ENCODE data around the gene BLTP3A.
A peak's percentile ranks its signal among the peaks of the same experiment; 100 is the strongest.
"Not testable (repeated sequence)": the region's sequence is repeated elsewhere in the genome, so short reads cannot be mapped to it uniquely, and the experiment has no call there.

BLTP3A gene

DNA sequence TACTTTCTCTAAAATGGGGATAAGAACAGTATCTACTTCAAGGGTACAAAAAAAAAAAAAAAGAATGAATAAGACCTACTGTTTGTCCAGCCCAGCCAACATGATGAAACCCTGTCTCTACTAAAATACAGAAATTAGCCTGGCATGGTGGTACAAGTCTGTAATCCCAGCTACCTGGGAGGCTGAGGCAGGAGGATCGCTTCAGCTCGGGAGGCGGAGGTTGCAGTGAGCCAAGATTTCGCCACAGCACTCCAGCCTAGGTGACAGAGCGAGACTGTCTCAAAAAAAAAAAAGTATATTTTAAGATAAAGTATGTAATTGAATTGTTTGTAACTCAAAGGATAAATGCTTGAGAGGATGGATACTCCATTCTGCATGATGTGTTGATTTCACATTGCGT is 2.0 kb downstream of the BLTP3A start:
- no peak for DNase-seq

DNA sequence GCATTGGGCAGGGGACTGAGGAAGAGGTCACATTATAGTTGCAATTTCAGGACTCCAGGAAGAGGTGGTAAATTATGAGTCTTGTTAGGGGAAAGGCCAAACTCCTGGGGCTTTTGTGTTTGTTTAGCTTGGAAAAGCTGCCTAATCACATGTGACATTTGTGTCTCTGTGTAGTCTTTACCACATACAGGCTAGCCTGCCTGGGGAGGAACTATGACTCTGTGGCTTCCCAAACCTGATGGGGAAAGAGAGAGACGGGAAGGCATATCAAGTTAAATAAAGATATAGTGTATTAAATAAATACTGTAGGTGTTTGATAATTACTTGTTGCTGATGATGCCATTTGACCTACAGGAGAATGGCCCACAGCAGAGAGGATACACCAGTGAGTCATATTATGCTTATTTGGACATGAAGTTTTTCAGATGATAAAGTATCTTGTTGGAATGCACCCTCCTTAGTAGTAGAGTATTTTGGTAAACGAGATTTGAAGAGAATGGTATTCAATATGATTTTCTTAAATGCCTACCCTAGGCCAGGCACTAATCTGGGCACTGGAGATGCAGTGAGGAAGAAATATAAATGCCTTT is 4.0 kb downstream of the BLTP3A start:
- no peak for DNase-seq

DNA sequence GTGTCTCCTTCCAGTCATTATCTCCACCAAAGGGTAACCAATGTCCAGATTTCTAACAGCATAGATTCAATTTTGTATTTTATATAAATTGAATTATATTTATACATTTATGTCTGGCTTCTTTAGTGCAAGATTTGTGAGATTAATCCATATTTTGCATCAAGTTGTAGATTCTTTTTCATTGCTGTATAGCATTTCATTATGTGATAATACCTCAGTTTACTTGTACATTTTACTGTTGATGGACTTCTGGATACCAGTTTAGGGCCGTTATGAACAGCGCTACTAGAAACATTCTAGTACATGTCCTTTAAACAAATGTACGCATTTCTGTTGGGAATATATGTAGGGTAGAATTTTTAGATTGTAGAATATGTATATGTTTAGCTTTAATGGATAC is 6.2 kb downstream of the BLTP3A start:
- no peak for DNase-seq

DNA sequence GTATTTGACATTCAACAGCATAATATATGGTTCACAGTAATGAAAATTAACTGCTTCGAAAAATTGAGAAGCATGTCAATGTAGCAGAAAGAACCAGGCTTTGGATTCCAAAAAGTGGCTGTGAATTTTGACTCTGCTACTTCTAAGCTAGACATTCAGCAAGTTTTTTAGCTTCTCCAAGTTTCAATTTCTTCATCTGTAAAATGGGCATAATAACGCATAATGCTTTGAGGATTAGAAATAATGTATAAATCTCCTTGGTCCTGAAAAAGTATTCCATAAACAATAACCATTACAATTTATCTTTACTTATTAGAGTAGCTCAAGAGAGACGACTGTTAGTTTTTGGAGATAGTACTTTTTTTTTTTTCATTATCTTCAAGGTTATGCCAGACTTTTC is 7.7 kb downstream of the BLTP3A start:
- no peak for DNase-seq

DNA sequence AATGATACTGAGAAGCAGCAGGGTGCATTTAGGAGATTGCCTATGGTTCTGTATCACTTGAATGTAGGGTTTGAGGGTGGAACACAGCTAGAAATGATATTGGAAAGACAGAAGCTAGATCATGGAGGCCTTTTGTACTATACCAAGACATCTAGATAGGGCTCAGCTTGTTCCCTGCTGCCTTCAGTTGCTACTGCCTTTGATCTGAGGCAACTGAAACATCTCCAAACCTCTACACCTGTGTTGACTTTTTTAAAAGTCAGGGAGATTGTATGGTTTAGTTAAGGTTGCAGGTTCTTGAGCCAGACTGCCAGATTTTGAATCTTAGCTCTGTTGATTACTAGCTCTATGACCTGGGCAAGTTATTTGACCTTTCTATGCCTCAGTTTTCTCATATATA is 12.7 kb downstream of the BLTP3A start:
- no peak for DNase-seq

DNA sequence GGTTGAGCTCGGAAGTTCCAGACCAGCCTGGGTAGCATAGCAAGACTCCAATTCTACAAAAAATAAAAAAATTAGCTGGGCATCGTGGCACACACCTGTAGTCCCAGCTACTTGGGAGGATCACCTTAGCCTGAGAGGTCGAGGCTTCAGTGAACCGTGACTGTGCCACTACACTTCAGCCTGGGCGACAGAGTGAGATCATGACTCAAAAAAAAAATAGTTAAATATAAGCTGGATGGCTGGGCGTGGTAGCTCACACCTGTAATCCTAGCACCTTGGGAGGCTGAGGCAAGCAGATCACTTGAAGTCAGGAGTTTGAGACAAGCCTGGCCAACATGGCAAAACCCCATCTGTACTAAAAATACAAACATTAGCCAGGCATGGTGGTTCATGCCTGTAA is 13.2 kb downstream of the BLTP3A start:
- not testable (repeated sequence) for DNase-seq

DNA sequence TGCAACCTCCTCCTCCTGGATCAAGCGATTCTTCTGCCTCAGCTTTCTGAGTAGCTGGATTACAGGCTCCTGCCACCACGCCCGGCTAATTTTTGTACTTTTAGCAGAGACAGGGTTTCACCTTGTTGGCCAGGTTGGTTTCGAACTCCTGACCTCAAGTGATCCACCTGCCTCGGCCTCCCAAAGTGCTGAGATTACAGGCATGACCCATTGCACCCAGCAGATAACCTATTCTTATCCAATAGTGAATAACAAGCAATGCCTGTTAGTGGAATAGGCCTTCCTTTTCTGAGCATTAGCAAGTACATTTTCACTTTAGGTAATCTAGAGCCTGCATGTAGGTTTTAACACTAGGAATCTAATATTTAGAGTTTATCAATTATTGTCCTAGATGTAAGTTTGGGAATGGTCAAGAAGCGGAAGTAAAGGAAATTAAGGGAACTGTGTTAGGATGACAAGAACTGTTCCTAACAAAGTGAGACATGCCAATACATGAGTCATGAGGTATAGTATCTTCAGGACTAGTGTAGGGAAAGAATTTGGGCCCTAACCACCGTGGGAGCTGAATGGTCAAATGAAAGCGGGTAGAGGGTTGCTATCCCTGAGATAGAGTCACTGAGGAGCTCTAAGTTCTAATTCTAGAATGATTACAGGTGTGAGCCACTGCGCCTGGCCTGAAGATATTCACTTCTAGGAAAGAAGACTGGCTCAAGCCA is 15.0 kb downstream of the BLTP3A start:
- DNase-seq = no peak

DNA sequence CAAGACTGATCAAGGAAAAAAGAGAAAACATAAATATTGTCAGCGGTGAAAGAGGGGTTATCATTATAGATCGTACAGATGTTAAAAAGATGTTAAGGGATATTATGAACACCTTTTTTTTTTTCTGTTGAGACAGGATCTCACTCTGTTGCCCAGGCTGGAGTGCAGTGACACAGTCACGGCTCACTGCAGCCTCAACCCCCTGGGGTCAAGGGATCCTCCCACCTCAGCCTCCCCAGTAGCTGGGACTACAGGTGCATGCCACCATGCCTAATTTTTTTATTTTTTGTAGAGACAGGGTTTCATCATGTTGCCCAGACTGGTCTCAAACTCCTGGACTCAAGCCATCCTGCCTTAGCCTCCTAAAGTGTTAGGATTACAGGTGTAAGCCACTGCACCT is 16.6 kb downstream of the BLTP3A start:
- DNase-seq = not testable (repeated sequence)

DNA sequence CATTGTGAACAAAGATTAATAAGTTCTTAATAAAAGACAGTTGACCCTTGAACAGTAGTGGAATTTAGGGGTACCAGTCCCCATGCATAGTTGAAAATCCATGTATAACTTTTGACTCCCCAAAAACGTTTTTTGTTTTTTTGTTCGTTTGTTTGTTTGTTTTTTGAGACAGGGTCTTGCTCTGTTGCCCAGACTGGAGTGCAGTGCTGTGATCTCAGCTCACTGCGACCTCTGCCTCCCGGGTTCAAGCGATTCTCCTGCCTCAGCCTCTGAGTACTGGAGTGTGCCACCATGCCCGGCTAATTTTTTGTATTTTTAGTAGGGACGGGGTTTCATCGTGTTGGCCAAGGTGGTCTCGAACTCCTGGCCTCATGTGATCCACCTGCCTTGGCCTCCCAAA is 17.5 kb downstream of the BLTP3A start:
- DNase-seq = not testable (repeated sequence)

DNA sequence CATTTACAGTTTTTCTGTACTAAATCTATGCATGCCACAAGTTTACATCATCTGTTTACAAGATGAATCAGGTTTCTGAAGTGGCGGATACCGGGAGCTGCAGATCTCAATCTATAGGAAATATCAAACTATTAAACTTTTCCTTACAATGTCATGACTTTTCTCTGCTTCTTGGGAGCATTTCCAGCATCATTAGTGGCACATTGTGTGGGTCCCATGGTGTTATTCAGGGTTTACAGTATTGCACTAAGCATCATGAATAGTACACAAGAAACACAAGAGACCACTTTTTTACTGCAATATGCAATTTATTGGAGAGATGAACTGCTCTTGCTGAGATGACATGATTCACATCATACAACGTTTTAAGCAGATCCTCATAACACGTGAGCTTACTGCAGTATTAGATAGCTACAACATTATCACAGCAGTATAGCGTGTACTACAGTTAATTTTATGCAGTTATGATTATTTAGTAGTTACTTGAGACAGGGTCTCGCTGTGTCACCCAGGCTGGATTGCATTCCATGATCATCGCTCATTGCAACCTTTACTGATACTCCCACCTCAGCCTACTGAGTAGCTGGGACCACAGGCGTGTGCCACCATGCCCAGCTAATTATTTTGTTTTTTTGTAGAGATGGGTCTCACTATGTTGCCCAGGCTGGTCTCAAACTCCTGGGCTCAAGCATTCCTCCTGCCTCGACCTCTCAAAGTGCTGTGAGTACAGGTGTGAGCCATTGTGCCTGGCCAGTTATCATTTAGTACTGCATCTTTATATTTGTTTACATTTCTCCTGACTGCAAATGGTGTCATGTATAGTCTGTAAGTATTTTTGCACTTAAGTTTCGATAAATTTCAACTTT is 18.4 kb downstream of the BLTP3A start:
- no peak for DNase-seq

DNA sequence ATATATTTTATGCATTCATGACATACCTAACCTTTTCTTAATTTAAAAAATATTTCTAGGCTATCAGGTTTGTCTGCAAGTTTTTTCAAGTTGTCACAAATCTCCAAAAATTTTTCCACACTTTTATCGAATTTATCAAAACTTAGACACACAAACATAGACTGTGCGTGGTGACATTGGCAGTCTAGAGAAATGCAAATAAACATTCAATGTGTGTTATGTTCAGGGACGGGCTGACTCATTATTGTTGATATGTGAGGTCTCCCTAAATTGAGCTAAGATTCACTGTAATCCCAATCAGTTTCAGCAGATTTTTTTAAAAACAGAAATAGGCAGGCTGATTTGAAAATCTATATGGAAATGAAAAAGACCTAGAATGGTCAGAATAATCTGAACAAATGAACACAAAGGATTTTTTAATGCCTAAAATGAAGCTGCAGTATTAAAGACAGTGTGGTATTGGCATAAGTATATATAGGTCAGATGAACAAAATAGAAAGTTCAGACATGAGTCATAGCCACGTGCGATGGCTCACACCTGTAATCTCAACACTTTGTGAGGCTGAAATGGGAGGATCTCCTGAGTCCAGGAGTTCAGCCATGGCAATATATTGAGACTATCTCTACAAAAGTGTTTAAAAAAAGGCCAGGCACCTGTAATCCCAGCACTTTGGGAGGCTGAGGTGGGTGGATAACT is 19.2 kb downstream of the BLTP3A start:
- DNase-seq = peak; percentile 11 to 38

DNA sequence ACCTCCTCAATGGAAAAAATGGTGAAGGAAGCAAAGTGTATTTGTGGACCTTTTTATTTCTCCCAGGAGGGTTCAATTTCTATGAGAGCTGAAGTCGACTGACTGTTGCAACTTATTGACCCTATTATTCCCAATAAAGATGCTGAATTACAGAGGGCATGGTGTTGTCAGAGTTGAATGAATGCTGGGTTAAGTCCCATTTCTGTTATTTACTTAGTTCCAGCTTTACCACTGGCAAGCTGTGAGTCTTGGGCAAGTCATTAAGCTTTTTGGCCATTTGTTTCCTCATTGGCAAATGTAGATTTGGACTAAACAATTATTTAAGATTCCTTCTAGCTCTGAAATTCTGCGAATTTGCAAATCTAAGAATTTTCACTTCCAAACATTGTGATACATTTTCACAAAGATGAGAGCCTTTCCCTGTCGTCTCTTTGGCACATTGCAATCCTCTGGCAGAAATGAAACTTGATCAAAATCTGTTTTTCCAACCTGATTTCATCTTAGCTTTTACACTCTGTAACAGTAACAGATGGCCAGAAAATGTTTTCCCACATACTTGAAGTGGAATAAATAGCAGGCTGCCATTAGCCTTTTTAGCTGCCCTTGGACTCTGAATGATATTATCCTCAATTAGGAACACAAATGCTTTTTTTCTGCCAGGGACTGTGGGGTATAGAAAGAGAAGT is 21.3 kb downstream of the BLTP3A start:
- DNase-seq = no peak

DNA sequence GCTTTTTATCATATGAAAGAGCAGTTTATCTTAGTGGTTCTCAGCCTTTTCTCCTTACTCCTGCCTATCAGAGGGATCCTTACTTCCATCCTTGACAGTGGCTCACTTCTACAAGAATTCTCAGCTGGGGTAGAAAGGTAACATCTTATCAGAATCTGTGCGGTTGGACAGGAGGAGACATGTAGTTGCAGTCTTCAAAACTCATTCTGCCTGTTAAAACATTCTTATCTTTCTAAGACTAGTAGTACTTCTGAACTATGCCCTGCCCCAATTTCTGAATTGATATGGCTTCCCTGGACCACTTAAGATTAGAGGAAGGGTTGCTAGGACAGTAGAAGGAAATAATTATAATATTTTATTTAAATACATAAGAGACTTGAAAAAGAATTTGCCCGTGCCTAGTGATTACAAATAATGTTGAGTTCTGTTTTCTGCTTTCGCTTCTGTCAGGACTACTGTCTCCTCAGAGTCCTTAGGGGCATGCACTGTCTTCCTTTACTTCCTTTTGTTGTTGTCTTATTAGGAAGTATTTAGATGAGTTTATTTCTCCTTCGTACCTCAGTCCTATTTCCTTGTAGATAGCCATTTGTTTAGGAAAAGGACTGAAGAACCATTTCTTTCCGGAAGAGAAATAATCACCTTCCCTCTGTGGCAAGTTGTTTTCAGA is 24.9 kb downstream of the BLTP3A start:
- no peak for DNase-seq

DNA sequence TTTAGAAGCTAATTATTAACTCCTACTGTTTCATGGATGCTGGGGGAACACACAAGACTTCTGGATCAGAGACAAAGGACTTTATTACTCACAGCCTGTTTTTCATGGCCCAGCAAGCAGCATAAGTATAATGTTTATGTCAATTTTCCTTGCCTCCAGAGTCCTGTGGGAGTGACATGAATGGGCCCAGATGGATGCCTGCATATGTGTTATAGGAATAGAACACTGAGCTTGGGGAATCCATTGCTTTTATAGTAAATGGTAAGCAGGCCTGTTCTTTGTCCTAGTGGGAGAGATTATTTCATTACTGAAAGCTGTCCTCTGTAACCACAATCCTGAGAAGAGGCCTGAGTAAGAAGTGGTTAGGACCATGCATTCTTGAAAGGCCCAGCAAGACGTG is 25.6 kb downstream of the BLTP3A start:
- DNase-seq = no peak

DNA sequence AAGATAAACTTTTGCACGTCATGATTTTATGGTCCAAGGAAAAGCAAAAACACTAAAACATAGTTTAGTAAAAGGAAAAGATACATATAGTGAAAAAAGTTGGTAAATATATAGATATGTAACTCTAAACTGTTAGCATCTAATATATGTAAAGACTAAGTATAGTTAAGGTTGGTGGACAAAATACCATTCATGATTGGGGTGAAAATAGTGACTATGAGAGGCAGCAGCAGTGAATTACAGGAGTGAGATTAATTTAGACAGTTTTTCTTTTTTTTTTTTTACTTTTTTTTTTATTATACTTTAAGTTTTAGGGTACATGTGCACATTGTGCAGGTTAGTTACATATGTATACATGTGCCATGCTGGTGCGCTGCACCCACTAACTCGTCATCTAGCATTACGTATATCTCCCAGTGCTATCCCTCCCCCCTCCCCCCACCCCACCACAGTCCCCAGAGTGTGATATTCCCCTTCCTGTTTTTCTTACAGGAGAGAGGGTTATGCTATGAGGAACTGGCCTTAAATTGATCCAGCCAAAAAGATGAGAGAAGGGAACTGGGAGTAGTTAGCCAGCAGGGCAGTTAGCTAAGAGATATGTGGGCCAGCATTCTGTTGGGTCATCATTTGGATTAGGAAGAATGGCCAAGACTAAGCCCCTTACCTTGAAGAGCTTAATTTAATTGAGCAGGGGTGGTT is 27.1 kb downstream of the BLTP3A start:
- DNase-seq = not testable (repeated sequence)

DNA sequence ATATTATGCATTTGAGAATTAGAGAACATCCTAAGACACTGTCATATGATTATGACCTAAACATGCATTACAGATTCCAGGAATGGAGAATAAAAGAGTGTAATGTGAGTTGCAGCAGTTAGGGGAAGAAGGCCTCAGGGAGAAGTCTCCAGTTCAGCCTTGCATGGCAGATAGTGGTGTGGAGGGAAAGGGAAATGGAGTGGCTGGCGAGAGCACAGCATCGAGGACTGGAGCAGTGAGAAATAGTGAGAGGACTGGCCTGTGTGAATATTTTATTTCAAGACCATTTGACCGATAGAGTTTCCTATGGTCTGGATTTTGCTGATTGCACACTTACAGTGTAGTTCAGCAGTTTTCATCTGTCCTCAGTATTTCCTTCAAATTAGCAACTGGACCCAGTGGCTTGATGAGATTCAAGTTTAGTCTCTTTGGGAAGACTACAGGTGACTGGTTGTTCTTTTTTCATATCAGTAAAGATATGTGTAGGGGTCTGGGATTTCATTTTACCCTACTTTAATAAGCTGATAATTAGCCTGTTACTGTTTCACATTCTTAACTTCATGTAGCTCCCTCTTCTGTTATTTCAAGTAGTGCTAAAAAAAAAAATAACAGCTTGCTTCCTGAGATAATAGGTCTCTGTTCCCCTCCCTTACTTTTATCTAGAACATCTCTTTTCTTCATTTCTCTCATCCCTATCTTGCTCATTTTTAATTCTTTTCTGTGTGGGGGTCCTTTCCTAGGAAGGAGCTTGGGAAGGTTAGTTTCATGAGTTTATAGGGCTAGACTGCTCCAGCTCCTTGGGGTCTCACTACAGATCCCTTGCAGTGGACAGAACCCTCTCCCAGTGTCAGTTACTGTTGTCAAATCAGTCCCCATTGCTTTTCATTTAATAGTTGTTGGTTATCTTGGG is 27.9 kb downstream of the BLTP3A start:
- DNase-seq = no peak

DNA sequence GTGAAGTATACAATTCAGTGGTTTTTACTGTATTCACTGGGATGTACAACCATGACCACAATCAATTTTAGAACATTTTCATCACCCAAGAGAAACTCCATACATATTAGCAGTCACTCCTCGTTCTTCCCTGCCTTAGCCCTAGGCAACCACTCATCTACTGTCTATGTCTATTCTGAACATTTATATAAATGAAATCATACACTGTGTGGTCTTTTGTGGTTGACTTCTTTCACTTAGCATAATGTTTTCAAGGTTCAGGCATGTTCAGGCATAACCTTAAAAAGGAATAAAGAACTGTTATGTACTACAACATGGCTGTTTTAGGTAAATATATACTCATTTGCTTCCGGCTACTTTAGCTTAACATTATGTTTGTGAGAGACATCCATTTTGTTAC is 37.3 kb downstream of the BLTP3A start:
- DNase-seq = no peak

DNA sequence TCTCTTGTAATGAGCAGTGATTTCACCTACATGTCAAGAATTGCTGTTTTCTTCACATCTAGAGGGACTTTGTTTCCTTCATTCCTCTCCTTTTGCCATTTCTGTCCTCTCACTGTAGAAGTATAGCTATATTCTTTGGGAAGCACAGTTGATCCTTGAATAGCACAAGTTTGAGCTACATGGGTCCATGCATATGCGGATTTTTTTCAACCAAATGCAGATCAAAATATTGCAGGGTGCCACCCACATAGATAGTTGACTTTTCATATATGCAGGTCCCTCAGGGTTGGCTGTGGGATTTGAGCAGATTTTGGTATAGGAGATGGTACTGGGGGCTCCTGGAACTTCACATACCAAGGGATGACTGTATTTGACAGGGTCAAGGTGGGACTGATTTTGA is 41.1 kb downstream of the BLTP3A start:
- no peak for DNase-seq

DNA sequence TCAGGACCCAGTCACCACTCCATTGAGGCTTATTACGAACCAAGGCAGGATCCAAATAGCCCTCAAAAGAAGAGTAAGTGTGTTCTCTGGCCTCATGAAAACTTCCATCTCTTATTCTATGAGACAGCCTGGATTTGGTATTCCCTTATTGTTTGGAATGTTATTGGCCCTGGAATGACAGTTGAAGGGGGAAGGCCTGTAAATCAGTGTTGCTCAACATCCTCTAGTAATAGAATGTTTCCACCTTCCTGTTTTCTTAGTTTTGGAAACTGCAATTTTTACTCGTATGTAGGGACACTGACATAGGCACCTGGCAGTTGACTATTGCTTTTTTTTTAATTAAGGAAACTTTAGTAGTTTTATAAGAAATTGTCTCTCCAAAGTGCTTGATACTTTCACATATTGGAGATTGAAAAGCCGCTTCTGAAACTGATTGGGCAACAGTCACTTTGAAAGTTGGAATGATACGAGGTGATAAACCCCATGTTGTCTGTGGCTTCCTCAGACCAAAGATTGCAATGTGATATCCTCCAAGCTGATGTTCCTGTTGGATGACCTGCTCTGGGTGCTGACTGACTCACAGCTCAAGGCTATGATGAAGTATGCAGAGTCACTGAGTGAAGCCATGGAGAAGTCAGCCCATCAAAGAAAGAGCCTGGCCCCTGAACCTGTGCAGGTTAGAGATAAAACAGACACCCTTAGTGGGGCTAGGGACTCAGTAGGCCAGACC is 43.1 kb downstream of the BLTP3A start:
- no peak for DNase-seq

DNA sequence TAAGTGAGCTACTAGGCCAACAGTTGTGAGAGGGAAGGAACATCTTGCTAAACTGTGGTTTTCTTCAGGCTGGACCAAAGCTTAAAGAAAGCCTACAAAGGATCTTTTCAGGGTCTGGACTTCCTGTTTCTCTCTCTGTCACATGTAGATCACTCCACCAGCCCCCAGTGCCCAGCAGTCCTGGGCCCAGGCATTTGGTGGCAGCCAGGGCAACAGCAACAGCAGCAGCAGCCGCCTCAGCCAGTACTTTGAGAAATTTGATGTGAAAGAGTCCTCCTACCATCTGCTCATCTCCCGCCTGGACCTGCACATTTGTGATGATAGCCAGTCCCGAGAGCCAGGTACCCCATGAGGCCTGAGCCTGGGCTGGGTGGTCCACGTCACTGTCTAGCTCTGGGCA is 44.1 kb downstream of the BLTP3A start:
- no peak for DNase-seq
